HG02970 (cell line): ENCODE data around the gene DYNLT2.
A peak's percentile ranks its signal among the peaks of the same experiment; 100 is the strongest.

ENCODE experiments used
- ATAC-seq: cut with Tn5 transposase; IDR thresholded peaks from one replicate; pipeline ENCODE4 v1.9.1; 2021; ENCODE audit warnings: mild to moderate bottlenecking, moderate library complexity, moderate number of reproducible peaks; ENCODE audit not compliant: unreplicated experiment, low FRiP score

The DYNLT2 gene

GRCh38 chr6:169751242-169752073 lies at the start of gene DYNLT2, which contains the start of gene ERMARD:
Gene DYNLT2, minus strand, starts transcription at chr6:169751572. Its CDS starts 114 bp downstream, at chr6:169751458.
Gene ERMARD, plus strand, starts transcription at chr6:169751622. Its CDS starts 36 bp downstream, at chr6:169751658.
- peak; percentile 94 for ATAC-seq

DNA sequence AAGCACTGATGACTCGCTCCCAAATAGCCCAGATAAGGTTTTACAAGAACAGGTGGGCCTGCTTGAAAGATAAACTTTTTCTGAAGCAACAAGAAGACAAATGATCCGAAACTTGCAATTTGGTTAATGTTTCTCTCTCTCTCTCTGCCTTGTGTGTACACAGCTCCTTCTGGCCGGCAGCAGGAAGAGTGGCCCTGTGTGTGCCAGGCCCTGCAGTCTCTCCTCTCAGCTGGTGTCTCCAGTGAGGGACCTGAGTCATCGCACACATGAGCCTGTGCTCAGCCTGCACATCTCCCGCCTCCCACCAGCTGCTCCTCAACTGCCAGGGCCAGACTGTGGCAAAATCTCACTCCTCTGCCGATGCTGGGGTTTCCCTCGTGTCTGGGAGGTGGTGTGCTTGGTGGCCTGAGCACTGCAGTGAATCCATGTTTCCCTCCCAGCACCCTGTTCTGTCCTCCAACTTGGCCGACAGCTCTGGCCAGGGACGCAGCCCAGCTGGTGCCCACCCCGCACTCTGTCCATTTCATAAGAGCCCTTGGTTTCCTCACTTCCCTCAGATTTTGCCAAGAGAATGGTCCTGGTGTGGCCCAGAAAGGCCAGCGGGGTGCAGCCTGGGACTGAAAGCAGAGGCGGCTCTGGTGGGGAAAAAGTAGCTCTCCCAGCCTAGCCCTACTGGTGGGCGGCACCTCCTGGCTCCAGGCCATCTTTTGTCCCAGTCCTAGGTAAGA lies 49.5 kb upstream of the DYNLT2 start:
- ATAC-seq = no peak

DNA sequence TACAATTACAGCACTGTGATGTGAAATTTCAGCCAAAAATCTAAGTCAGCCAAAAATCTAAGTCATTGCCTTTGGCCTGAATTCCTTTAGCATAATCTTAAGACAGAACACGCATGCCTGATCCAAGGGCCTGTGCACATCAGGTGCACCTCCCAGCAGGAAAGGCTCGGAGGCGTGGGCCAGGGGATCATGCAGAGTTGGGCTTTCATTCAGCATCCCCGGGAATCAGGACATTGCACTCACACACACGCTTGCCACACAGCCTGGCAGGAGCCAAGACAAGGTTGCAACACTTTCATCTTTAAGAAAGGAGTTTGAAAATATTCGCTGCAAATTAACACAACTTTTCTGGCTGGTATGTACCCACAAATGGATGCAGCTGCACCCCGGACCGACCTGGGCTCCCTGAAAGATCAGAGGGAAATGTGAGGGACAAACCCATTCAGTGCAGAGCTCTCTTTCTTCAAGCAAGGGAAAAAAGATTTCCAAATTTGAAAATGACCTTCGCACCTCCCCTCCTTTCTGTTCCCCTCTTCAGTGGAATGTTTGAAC lies 48.8 kb upstream of the DYNLT2 start:
- no peak for ATAC-seq

GRCh38 chr6:169799474-169799926 lies 48.1 kb upstream of the DYNLT2 start:
- ATAC-seq = no peak

GRCh38 chr6:169798764-169799473 lies 47.5 kb upstream of the DYNLT2 start:
- ATAC-seq = no peak

DNA sequence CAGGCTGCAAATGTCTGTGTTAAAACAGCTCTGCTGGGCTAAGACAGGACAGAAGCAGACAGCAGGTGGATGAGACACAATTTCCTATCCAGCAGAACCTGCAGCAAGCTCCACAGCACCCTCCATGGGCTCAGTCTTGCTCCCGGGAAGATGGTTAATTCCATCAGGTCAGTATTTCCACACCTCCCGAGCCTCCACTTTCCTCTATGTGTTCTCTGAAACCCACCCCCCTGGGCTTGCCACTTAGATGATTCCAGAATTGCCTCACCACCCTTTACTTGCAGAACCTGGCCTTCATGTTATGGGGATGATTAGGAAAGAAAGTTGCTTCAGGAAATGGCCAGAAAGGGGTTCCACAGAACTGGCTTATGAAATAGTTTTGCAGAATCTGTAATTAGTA lies 43.8 kb upstream of the DYNLT2 start:
- no peak for ATAC-seq

- no peak for ATAC-seq
Observed at GRCh38 chr6:169794317-169795055, 43.1 kb upstream of the DYNLT2 start.

DNA sequence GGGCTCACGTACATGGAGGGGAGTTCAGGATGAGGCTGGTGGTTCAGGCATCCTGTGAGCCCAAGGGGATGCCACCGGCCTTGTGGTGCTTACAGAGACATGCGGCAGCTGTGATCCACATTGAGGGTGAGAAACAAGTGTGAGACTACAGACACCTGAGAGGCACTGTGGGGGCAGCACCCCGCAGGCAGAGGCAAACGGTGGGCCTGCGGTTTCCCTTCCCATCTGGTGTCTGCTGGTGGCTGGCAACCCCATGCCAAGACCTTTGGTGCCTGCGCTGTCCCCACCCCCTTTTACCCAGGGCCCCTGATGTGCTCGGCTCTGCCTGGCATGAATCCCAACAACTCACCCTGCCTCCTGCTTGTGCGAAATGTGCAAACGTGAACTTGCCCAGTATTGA lies 42.0 kb upstream of the DYNLT2 start:
- no peak for ATAC-seq

DNA sequence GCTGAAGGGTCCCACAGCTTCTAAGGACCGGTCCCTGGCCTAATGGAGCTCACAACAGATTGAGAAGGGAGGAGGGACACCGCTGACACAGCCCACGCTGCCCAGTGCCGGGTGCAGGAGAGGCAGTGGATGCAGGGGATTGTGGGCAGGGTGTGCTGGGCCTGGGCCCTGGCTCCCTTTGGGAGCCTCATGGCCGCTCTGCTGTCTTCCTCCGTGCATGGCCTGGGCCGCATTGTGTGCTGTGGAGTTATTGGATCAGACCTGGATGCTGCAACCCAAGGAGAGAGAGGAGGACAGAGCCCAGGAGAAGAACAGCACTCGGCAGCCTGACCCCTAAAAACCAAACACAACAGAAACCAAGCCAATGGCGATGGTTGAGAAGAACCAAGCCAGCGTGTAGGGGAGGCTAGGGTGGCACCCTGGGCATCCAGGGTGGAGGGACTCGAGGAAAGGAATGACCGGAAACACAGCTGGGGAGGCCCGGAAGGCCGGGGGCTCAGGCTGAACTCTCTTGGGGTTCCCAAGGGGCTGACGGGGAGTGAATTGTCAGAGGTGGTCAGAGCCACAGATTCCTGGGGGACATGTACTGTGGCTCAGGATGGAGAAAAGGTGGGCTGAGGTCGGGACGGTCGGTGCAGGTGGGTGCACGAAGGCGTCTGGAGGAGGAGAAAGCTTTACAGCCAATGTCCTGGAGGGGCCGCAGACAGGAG lies 41.1 kb upstream of the DYNLT2 start:
- ATAC-seq = no peak

- ATAC-seq = no peak
Observed at GRCh38 chr6:169791721-169792131, 40.4 kb upstream of the DYNLT2 start.

- ATAC-seq = peak; percentile 95
Observed at GRCh38 chr6:169789944-169790927, 38.9 kb upstream of the DYNLT2 start.

DNA sequence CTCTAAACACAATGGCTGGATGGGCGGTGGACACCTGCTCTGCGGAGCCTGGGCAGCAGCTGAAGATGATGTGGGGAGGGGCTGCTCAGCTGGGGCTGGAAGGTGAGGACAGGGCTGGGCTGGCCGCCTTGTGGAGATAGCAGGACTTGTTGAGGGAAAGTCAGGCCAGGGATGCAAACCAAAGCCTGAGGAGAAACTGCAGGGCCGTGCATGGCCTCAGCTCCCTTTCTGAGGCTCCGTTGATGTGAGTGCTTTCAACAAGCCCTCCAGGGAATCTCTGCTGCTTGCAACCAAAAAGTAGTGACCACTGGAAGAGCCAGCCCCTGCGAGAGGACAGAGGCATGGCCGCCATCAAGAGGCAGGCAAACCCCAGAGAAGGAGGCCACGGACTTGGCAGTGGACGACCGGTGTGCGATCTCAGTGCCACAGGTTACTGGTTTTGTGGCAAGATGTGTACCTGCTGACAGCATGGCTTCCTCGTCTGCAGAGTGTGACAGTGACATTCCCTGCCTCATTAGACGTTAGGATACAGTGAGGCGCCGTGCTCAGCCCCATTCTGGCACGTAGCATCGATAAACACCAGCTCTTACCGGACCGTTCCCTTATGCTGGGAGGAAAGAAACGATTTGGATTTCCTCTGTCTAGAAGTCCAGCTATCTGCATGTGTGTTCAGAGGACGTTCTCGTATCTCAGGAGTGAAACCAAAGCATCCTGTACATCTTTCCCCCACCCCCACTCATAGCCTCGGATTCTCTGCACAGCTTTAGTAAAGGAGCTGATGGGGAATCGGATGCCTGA lies 38.0 kb upstream of the DYNLT2 start:
- no peak for ATAC-seq

GRCh38 chr6:169788809-169789145 lies 37.4 kb upstream of the DYNLT2 start:
- ATAC-seq = no peak

- ATAC-seq = no peak
Observed at GRCh38 chr6:169787797-169788196, 36.4 kb upstream of the DYNLT2 start.

DNA sequence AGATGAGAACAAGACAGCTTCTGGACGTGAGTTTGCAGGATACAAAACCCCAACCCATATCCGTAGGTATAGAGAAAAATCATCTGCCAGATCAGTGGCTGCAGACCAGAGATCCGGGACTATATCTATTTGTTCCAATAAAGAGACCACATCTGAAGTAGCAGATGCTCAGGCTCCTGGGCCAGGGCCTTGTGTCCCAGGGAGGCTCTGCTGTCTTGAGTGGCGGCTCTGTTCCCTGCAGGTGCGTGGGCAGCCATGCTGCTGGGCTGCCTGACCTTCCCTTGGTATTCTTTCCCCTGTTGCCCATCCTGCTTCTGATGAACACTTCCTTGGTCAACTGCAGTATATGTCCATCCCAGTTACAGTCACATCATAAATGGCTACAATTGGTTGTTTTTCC lies 35.0 kb upstream of the DYNLT2 start:
- no peak for ATAC-seq

- ATAC-seq = no peak
Observed at GRCh38 chr6:169785566-169785965, 34.2 kb upstream of the DYNLT2 start.

DNA sequence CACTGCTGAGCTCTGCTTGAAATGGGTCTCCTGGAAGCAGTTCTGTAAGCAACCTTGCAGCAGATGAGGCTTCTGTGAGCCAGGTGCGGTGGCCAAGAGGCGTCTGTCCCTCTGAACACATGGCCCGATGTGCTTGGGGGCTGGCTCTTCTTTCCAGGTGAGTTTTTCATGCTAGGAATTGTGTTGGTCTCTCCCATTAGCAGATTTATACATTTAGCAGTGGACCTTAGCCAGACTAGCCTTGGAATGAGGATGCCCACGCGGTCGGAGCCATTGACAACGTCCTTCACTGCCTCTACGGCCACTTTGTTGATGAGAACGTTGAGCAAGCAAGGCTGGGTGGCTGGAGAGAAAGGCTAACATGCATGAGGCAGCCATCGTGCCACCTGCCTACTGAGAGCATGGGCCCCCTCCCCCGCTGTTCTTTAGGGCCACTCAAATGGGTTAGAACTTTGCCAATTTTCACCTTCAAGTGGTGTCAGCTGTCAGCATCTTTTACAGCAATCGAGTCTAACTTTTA lies 33.5 kb upstream of the DYNLT2 start:
- no peak for ATAC-seq
